GM21526 (cell line): ENCODE data around the gene TENT4A.
"Not testable (repeated sequence)": the region's sequence is repeated elsewhere in the genome, so short reads cannot be mapped to it uniquely, and the experiment has no call there.

Experiments
- ATAC-seq: cut with Tn5 transposase; IDR thresholded peaks from one replicate; pipeline ENCODE4 v1.9.1; 2021; ENCODE audit warnings: moderate library complexity; ENCODE audit not compliant: unreplicated experiment, low FRiP score

TENT4A gene

DNA sequence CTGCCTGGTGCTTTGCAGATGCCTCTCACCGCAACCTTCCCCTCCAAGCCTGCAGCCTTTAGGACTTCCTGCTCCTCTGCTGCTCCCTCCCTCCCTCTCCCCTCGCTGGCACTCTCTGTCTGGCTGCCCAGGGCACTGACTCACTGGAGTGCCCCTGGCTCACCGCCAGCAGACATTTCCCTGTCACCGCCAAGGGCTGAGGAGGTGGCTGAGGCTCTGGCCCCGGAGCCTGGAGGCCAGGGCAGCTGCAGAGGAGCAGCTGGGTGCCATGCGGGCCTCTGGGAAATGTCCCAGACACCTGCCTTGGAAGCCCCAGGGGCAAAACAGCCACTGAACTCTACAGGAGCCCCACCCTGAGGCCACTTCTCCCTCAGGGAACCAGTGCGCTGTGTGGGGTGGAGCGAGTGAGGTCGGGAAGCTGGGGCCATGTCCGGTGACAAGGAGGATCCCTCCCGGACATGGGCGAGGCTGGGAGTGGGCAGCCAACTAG lies 53.4 kb downstream of the TENT4A start:
- no peak for ATAC-seq

- ATAC-seq = no peak
Observed at GRCh38 chr5:6767481-6768063, 54.3 kb downstream of the TENT4A start.

GRCh38 chr5:6768590-6769230 lies 55.5 kb downstream of the TENT4A start:
- no peak for ATAC-seq

GRCh38 chr5:6770826-6771607 lies 57.8 kb downstream of the TENT4A start:
- no peak for ATAC-seq

- ATAC-seq = no peak
Observed at GRCh38 chr5:6772886-6773285, 59.7 kb downstream of the TENT4A start.

DNA sequence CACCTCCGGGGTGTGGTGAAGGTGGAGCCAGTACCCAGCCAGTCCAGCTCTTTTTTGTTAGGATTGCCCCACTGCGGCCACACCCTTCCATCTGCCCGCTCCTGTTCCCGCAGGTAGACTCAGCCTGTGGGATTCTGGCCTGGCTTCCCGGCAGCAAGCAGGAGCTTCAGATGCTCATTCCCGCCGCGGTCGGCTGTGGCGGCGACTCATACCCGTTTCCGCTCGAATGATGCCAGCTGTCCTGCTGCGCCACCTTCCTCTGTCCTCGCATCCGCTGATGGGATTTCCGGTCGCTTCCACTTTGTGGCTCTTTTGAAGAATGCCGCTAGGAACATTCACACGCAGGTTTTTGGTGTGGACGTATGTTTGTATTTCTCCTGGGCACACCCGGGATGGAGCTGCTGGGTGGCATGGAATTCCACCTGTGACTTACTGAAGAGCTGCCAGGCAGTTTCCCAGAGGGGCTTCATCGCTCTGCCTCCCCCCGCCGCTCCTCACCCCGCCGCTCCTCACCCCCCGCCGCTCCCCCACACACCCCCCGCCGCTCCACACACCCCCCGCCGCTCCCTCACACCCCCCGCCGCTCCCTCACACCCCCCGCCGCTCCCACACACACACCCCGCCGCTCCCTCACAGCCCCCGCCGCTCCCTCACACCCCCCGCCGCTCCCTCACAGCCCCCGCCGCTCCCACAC lies 60.3 kb downstream of the TENT4A start:
- ATAC-seq = no peak

DNA sequence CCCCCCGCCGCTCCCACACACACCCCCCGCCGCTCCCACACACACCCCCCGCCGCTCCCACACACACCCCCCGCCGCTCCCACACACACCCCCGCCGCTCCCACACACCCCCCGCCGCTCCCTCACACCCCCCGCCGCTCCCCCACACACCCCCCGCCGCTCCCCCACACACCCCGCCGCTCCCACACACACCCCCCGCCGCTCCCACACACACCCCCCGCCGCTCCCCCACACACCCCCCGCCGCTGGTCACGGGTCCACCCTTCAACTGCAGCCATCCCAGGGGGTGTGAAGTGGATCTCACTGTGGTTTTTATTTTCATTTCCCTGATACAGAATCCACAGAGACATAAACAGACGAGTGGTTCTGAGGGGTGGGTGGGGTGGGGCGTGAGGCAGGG lies 61.0 kb downstream of the TENT4A start:
- not testable (repeated sequence) for ATAC-seq

DNA sequence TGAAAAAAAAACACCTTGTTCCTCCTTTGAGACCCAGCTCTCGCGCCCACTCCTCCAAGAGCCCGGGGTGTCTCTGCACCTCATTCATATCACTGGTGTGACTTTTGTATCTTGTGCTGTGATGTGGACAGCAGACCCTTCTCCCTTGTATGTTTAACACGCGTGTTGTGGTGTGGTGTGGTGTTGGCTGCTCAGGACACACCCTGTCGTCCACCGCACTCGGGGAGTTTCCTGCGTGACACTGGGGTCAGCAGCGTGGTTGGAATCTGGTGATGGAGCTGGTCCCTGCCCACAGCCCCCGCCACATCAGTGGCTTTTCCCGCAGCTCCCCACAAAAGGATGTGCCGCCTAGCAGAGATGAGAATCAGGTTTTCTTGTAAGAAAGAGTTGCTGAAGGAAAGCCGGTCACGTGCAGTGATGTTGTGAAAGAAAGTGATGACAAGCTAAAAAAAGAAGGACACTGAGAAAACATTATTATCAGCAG lies 61.5 kb downstream of the TENT4A start:
- no peak for ATAC-seq

DNA sequence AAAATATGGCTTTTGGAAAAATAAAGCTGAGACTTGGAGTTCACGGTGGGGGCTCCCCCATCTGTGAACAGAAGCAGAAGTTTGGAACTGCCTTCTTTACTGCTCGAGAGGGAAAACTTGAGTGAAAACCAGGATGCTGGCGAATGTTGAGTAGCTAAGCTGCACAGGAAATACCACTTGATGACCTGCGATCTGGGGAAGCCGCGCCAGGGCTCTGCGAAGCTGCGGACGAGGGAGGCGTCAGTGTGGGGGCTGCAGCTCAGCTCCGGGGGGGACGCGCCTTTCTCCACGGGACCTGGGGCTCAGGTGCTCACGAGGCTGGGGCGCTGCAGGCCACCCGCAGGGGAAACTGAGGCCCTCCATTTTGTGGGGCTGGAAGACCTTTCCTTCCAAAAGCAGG lies 62.3 kb downstream of the TENT4A start:
- ATAC-seq = no peak

DNA sequence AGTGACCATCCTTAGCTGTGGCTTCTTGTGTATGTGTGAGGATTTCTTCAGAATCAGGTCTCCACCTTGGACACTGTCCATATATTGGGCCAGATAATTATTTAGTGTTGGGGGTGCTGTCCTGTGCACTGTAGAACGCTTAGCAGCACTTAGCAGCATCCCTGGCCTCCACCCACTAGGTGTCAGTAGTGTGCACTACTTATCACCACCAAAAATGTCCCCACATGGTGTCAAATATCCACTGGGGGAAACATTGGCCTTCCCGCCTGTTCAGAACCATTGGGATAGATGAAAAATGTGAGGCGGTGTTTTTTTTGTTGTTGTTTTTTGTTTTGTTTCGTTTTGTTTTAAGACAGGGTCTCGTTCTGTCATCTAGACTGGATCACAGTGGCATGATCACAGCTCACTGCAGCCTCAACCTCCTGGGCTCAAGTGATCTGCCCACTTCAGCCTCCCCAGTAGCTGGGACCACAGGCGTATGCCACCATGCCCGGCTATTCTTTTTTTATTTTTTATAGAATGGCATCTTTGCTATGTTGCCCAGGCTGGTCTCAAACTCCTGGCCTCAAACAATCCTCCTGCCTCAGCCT lies 67.7 kb downstream of the TENT4A start:
- ATAC-seq = peak; percentile 77

DNA sequence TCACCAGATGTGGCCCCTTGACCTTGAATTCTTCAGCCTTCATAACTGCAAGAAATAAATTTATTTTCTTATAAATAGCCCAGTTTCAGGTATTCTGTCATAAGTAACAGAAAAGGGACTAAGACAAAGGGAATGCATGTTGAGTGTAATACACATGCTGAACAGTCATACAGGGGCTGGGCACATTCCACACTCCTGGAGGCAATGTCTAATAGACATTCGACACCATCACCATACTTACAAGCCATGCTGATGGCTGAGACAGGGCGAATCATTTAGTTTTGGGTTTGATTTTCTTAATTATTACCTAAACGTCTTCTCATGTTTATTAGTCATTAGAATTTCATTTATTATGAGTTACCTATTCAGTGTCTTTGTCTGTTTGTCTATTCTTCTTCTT lies 68.5 kb downstream of the TENT4A start:
- no peak for ATAC-seq

- ATAC-seq = no peak
Observed at GRCh38 chr5:6783787-6784186, 70.6 kb downstream of the TENT4A start.

DNA sequence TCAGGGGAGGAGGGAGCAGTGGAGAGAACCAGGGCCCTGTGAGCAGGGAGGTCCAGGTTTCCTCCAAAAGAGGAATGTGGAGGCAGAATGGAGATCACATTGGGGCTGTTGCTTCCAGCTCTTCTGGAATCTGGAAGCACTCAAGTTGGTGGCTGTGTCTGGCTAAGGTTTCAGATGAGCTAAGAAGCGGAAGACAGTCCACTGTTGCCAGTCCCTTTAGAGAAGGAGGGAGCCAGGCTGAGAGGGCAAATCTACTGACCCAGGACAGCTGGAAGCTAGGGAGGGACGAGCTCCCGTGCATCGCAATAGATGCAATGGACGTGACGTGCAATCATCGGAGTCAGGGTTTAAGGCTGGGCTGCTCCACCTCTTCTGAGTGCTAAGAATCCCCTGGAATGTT lies 71.2 kb downstream of the TENT4A start:
- ATAC-seq = no peak

- ATAC-seq = no peak
Observed at GRCh38 chr5:6785161-6785860, 72.1 kb downstream of the TENT4A start.

DNA sequence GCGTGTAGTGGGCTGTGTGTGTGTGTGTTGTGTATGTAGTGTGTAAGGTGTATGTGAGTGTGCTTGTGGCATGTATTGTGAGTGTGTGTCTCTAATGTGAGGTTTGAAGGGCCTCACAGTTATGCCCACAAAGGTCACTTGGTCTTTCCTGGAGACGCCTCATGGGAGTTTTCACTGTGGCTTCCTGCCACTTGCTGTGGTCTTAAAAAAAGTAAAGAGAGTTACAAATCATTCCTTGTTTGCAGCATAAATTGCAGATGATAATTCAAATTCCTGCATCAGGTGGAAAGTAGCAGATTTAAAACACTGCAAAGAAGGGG lies 72.6 kb downstream of the TENT4A start:
- ATAC-seq = no peak

DNA sequence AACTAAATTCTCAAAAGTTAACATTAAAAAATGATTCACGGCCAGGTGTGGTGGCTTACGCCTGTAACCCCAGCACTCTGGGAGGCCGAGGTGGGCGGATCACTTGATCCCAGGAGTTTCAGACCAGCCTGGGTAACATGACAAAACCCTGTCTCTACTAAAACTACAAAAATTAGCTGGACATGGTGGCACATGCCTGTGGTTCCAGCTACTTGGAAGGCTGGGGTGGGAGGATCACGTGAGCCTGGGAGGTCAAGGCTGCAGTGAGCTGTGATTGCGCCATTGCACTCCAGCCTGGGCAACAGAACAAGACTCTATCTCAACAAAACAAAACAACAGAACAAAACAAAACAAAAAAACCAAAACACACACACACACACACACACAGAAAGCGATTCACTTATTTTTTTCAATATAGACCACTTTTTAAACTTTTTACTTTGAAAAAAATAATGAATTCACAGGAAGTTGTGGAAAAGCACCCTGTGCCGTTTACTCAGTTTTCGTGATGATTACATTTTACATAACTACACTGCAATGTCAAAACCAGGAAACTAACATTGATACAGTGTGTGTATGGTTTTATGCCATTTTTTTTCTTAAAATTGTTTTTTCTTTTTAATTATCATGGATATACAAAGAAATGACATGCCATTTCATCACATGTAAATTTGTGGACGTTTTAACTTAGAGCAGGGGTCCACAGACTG lies 73.7 kb downstream of the TENT4A start:
- no peak for ATAC-seq

DNA sequence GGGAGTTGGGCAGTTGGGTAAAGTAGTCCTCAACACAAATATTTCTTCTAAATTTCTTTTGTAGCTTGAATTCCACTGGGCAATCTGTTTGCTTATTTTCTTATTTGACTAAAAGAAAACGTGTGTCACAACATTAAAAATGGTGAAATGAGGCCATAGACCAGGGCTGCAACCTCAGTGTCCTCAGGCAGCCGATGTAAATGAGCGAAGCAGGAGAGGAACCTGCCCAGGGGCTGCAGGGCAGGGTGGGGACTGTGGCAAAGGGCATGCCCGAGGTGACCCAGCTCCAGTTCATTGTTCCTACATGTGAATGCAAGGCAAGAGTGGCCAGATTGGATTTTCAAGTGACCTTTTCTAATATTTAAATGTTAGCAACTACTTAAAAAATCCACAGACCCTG lies 74.7 kb downstream of the TENT4A start:
- ATAC-seq = no peak

GRCh38 chr5:6788439-6788838 lies 75.2 kb downstream of the TENT4A start:
- no peak for ATAC-seq

DNA sequence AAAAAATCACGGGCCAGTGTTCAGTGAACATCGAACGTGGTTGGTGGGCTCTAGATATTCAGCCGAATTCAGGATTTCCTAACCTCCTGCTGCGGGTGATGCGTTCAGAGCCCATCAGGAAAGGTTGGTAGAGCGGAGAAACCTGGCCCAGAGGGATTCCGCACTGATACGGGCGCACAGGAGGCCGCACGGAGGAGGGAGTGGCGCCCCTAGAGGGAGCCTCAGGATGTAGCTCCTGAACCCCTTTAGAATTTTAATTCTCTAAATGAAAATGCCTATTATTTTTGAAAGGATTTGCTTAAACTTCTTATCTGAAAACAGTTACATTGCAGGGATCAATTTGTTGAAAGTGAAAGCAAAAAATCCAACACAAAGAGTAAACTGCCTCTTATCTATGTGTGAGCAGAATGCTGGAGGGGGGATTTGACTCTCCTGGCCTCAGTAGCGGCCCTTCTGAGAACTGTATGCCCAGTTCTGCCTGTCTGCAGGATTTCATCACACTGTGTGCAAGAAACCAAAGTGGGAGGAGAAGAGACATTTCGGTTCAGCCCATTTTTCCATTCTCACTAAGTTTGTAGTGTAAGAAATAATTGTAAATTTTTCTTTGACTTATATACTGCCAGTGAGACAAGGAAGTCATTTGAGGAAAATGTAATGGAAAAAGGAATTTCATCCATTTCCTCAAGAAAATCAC lies 75.9 kb downstream of the TENT4A start:
- ATAC-seq = no peak
